ENCODE measurements around the gene KRT78. TPM values are rescaled to one million over a fixed set of nuclear protein-coding genes. Genes with fewer than 3 reads are reported as not detected.

Gene KRT78
- total RNA-seq, 3 donors from 2014 or later (not counting 1 experiment from before 2014, with no cell fraction given), result not detected

GRCh38 chr12:52789637-52790426 is 59.0 kb downstream of the KRT78 start:
- peaks cover 6% of the 10 kb centered on the region for H3K4me1 ChIP-seq (ENCODE audit: control insufficient read depth, insufficient read depth, low read length)
- DNase-seq (no peak), ATAC-seq (no peak)
- no peak overlapping the region for H3K4me3 Mint-ChIP-seq
- 23% methylated on average over 50 of the region's 50 CpGs for WGBS (ENCODE audit: insufficient coverage)
- H3K36me3 Mint-ChIP-seq, result no peaks in the 10 kb centered on the region
- no peak overlapping the region for H3K4me3 ChIP-seq (ENCODE audit: low read length)
- H3K36me3 ChIP-seq (ENCODE audit: control insufficient read depth, insufficient read depth, low read length), result no peaks in the 10 kb centered on the region
- intact Hi-C loops (cut with micrococcal nuclease), result no loop called here
- peaks cover 2 to 3% of the 10 kb centered on the region in 2 donors for H3K9me3 Mint-ChIP-seq
- no peak for TF ChIP-seq CTCF (IDR thresholded peaks at IDR 0.05)
- peaks cover 54 to 55% of the 10 kb centered on the region in 2 donors for H3K27me3 Mint-ChIP-seq (ENCODE audit: low read depth in 2 of 2)
- no peak overlapping the region for H3K27ac Mint-ChIP-seq
- no peak overlapping the region for H3K27ac ChIP-seq (ENCODE audit: low read length)
- H3K27me3 ChIP-seq (ENCODE audit: control insufficient read depth, insufficient read depth, low read length), result peaks cover 15% of the 10 kb centered on the region
- peaks cover 15 to 25% of the 10 kb centered on the region in 2 donors for H3K4me1 Mint-ChIP-seq
- H3K9me3 ChIP-seq (ENCODE audit: control insufficient read depth, insufficient read depth, low read length), result no peaks in the 10 kb centered on the region

DNA sequence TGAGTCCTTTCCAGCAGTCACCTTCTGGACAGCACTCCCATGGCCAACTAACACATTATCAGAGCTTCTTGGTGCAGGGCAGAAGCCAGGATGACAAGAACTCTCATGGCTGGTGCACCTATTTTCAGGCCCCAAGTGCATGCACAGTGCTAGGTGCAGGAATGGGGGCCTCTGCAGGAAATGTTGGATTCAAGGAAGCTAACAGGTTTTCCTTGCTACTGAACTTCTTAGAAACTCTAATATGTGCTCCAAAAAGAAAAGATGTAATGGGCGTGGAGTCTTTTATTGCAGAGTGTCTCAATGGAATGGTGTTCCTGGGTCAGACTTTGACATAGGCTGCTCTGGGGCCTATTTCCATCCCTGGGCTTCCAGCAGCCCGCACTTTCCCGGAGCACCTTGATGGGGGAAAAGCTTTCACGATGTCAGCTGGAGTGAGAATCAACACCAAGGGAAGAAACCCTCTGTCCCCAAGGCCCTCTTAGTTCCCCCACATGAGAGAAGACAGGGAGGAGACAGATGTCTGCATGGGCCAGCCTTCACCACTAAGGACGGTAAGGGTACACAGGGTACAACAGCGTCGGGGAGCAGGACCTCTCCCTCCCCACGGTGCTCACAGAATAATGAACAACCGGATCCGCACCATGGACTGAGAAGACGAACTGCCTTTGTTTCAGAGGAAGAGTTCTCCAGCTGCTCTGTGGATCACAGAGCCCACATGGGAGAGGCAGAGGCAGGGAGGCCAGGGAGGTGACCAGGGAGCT is 59.7 kb downstream of the KRT78 start:
- Histone ChIP-seq H3K4me3 (ENCODE audit: low read length) (no peak overlapping the region), H3K4me1 (ENCODE audit: control insufficient read depth, insufficient read depth, low read length) (peaks cover 6% of the 10 kb centered on the region), H3K27ac (ENCODE audit: low read length) (no peak overlapping the region), H3K9me3 (ENCODE audit: control insufficient read depth, insufficient read depth, low read length) (no peaks in the 10 kb centered on the region), H3K36me3 (ENCODE audit: control insufficient read depth, insufficient read depth, low read length) (no peaks in the 10 kb centered on the region), H3K27me3 (ENCODE audit: control insufficient read depth, insufficient read depth, low read length) (peaks cover 15% of the 10 kb centered on the region)
- peaks cover 2 to 3% of the 10 kb centered on the region in 2 donors for H3K9me3 Mint-ChIP-seq
- peak overlapping the region; percentile 13 for H3K4me3 Mint-ChIP-seq
- no peak overlapping the region for H3K27ac Mint-ChIP-seq
- H3K27me3 Mint-ChIP-seq (ENCODE audit: low read depth in 2 of 2), result peaks cover 54 to 57% of the 10 kb centered on the region in 2 donors
- no peaks in the 10 kb centered on the region for H3K36me3 Mint-ChIP-seq
- intact Hi-C loops (cut with micrococcal nuclease), result no loop called here
- TF ChIP-seq CTCF (IDR thresholded peaks at IDR 0.05), result no peak
- WGBS (ENCODE audit: insufficient coverage), result 98% methylated on average over 11 of the region's 11 CpGs
- DNase-seq (no peak), ATAC-seq (no peak)
- peaks cover 15 to 21% of the 10 kb centered on the region in 2 donors for H3K4me1 Mint-ChIP-seq

DNA sequence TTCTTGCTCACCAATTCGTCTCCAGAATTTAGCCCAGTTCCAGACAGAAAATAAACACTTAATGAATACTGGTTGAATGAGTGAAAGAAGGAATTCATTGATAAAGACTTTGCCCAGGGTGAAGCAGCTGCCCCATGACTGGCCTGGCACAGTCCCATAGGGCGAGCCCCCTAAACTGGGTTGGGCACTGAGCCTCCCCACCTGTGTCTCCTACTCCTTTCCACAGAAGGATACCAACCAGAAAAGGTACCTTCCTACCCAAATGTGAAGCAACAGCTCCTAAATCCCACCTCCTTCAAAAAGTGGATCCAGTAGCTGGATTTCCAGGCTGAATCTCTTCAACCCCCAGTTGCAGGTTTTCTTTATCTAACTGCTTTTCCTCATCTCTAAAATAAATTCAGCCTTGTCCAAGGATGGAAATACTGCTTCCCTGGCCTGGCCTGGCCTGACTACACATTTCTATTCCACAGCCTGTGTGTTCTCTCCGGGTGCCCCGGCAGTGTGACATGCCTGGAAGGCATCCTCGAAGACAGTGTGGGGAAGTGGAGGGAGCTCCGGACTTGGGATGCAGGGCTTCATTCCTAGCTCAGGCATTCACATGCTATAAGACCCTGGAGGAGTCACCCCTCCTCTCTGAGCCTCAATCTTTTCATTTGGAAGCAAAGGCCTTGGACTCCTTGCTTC is 60.5 kb downstream of the KRT78 start:
- intact Hi-C loops (cut with micrococcal nuclease), result no loop called here
- no peak for TF ChIP-seq CTCF (IDR thresholded peaks at IDR 0.05)
- H3K27me3 Mint-ChIP-seq (ENCODE audit: low read depth in 2 of 2), result peaks cover 53 to 64% of the 10 kb centered on the region in 2 donors
- WGBS (ENCODE audit: insufficient coverage), result 86% methylated on average over 5 of the region's 6 CpGs
- H3K4me1 Mint-ChIP-seq, result peaks cover 15 to 21% of the 10 kb centered on the region in 2 donors
- Histone ChIP-seq H3K27me3 (ENCODE audit: control insufficient read depth, insufficient read depth, low read length) (peaks cover 15% of the 10 kb centered on the region), H3K4me1 (ENCODE audit: control insufficient read depth, insufficient read depth, low read length) (peaks cover 6% of the 10 kb centered on the region), H3K4me3 (ENCODE audit: low read length) (no peak overlapping the region), H3K9me3 (ENCODE audit: control insufficient read depth, insufficient read depth, low read length) (no peaks in the 10 kb centered on the region), H3K36me3 (ENCODE audit: control insufficient read depth, insufficient read depth, low read length) (no peaks in the 10 kb centered on the region), H3K27ac (ENCODE audit: low read length) (no peak overlapping the region)
- H3K9me3 Mint-ChIP-seq, result peaks cover 2 to 3% of the 10 kb centered on the region in 2 donors
- no peak for ATAC-seq
- no peak overlapping the region for H3K27ac Mint-ChIP-seq
- no peak for DNase-seq
- H3K4me3 Mint-ChIP-seq, result no peak overlapping the region
- no peaks in the 10 kb centered on the region for H3K36me3 Mint-ChIP-seq

Other genes starting within 250 kb of the KRT78 start
- 100 to 1,000 TPM in 1 of 3 donors, 10 to 100 TPM in 2; 21.9 to 136 (median 38.0) TPM for gene KRT72, start 247.5 kb downstream of the KRT78 start, total RNA-seq
- 10 to 100 TPM; 12.4 to 92.9 (median 23.3) TPM for gene KRT73, start 230.4 kb downstream of the KRT78 start, total RNA-seq
- 1 to 10 TPM in 1 of 3 donors, under 1 TPM in 2; 0.63 to 1.4 (median 0.66) TPM for gene KRT2, start 196.8 kb downstream of the KRT78 start, total RNA-seq
- 1 to 10 TPM in 1 of 3 donors, under 1 TPM in 1, not detected in 1; 0.27 to 1.8 TPM for gene KRT1, start 168.6 kb downstream of the KRT78 start, total RNA-seq
- gene KRT77, start 145.5 kb downstream of the KRT78 start, total RNA-seq, result not detected
- gene KRT76, start 71.6 kb downstream of the KRT78 start, total RNA-seq, result not detected
- gene KRT3, start 52.9 kb downstream of the KRT78 start, total RNA-seq, result not detected
- not detected for gene KRT4, start 34.9 kb downstream of the KRT78 start, total RNA-seq
- under 1 TPM in 1 of 3 donors, not detected in 2; 0.18 TPM for gene KRT79, start 14.7 kb downstream of the KRT78 start, total RNA-seq
- under 1 TPM in 2 of 3 donors, not detected in 1; 0.24 to 0.25 TPM for gene KRT8, start 56.1 kb upstream of the KRT78 start, total RNA-seq
- 1 to 10 TPM in 1 of 3 donors, under 1 TPM in 1, not detected in 1; 0.24 to 2.5 TPM for gene KRT18, start 100.1 kb upstream of the KRT78 start, total RNA-seq
- gene EIF4B, start 157.5 kb upstream of the KRT78 start, total RNA-seq, result 100 to 1,000 TPM; 505 to 537 (median 518) TPM
- 1 to 10 TPM in 2 of 3 donors, under 1 TPM in 1; 0.95 to 1.8 (median 1.0) TPM for gene TNS2, start 201.1 kb upstream of the KRT78 start, total RNA-seq
- 10 to 100 TPM; 32.6 to 48.0 (median 42.6) TPM for gene SPRYD3, start 230.4 kb upstream of the KRT78 start, total RNA-seq
- gene IGFBP6, start 248.7 kb upstream of the KRT78 start, total RNA-seq, result under 1 TPM in 1 of 3 donors, not detected in 2; 0.61 TPM

All from natural killer cell (primary cell).